ENCODE data around the gene COMMD1.

COMMD1 gene

GRCh38 chr2:62177392-62178049, 272.0 kb downstream of the COMMD1 start:
- Histone ChIP-seq H3K27me3 (ENCODE audit: control insufficient read depth in 1 of 2, insufficient read depth in 1 of 2, low read length in 2 of 2) (no peaks in the 10 kb centered on the region), H2BK5ac (ENCODE audit: low read depth, low read length, poor library complexity, severe bottlenecking) (no peak overlapping the region), H3K23ac (ENCODE audit: low read length in 2 of 2) (no peak overlapping the region), H3K4ac (ENCODE audit: low read depth in 1 of 2, low read length in 2 of 2) (no peak overlapping the region), H3K79me1 (replicated peaks; ENCODE audit: low read length, poor library complexity, severe bottlenecking) (no peaks in the 10 kb centered on the region), H2AK5ac (ENCODE audit: low read length, severe bottlenecking) (no peak overlapping the region), H3K4me3 (ENCODE audit: insufficient read depth in 1 of 2, low read depth in 1 of 2, low read length in 2 of 2) (no peak overlapping the region), H4K8ac (ENCODE audit: low read length) (no peak overlapping the region), H2BK12ac (ENCODE audit: low read length in 2 of 2) (no peak overlapping the region), H2BK15ac (ENCODE audit: low read depth, poor library complexity, severe bottlenecking) (no peak overlapping the region), H3K27ac (ENCODE audit: low read length, poor library complexity, severe bottlenecking) (no peak overlapping the region), H3K4me2 (ENCODE audit: low read length, poor library complexity, severe bottlenecking) (no peak overlapping the region), H3K4me1 (ENCODE audit: control insufficient read depth, insufficient read depth, low read depth, low read length) (no peaks in the 10 kb centered on the region), H3K9me3 (ENCODE audit: control insufficient read depth, low read length) (no peaks in the 10 kb centered on the region), H3K18ac (ENCODE audit: low read depth in 1 of 2, low read length in 2 of 2) (no peak overlapping the region), H3K9ac (ENCODE audit: low read length) (no peak overlapping the region), H3K36me3 (ENCODE audit: control insufficient read depth in 1 of 2, insufficient read depth in 2 of 2, low read depth in 1 of 2, low read length in 2 of 2) (no peaks in the 10 kb centered on the region), H2BK120ac (ENCODE audit: low read depth, low read length) (no peak overlapping the region), H4K91ac (ENCODE audit: low read length) (no peak overlapping the region), H3K14ac (ENCODE audit: low read length in 2 of 2) (no peak overlapping the region), H2AFZ (ENCODE audit: low read depth, low read length) (no peak overlapping the region)
- no peak for DNase-seq
- WGBS: 92% methylated on average over 4 of the region's 4 CpGs

GRCh38 chr2:62178741-62179271, 273.3 kb downstream of the COMMD1 start:
- no peak overlapping the region for H3K23ac ChIP-seq (ENCODE audit: low read length in 2 of 2)
- H3K4me1 ChIP-seq (ENCODE audit: control insufficient read depth, insufficient read depth, low read depth, low read length): no peaks in the 10 kb centered on the region
- H4K8ac ChIP-seq (ENCODE audit: low read length): no peak overlapping the region
- H2BK12ac ChIP-seq (ENCODE audit: low read length in 2 of 2): no peak overlapping the region
- H2BK5ac ChIP-seq (ENCODE audit: low read depth, low read length, poor library complexity, severe bottlenecking): no peak overlapping the region
- no peak overlapping the region for H2AK5ac ChIP-seq (ENCODE audit: low read length, severe bottlenecking)
- no peaks in the 10 kb centered on the region for H3K79me1 ChIP-seq (replicated peaks; ENCODE audit: low read length, poor library complexity, severe bottlenecking)
- no peak overlapping the region for H3K14ac ChIP-seq (ENCODE audit: low read length in 2 of 2)
- H3K4me2 ChIP-seq (ENCODE audit: low read length, poor library complexity, severe bottlenecking): no peak overlapping the region
- H2BK120ac ChIP-seq (ENCODE audit: low read depth, low read length): no peak overlapping the region
- H3K27me3 ChIP-seq (ENCODE audit: control insufficient read depth in 1 of 2, insufficient read depth in 1 of 2, low read length in 2 of 2): no peaks in the 10 kb centered on the region
- H3K9me3 ChIP-seq (ENCODE audit: control insufficient read depth, low read length): no peaks in the 10 kb centered on the region
- no peak overlapping the region for H4K91ac ChIP-seq (ENCODE audit: low read length)
- H2AFZ ChIP-seq (ENCODE audit: low read depth, low read length): no peak overlapping the region
- H3K18ac ChIP-seq (ENCODE audit: low read depth in 1 of 2, low read length in 2 of 2): no peak overlapping the region
- H3K4me3 ChIP-seq (ENCODE audit: insufficient read depth in 1 of 2, low read depth in 1 of 2, low read length in 2 of 2): no peak overlapping the region
- no peak overlapping the region for H3K9ac ChIP-seq (ENCODE audit: low read length)
- H3K36me3 ChIP-seq (ENCODE audit: control insufficient read depth in 1 of 2, insufficient read depth in 2 of 2, low read depth in 1 of 2, low read length in 2 of 2): no peaks in the 10 kb centered on the region
- WGBS: 93% methylated on average over 5 of the region's 5 CpGs
- no peak overlapping the region for H3K4ac ChIP-seq (ENCODE audit: low read depth in 1 of 2, low read length in 2 of 2)
- DNase-seq: no peak
- no peak overlapping the region for H3K27ac ChIP-seq (ENCODE audit: low read length, poor library complexity, severe bottlenecking)
- H2BK15ac ChIP-seq (ENCODE audit: low read depth, poor library complexity, severe bottlenecking): no peak overlapping the region

GRCh38 chr2:62180975-62181374, 275.5 kb downstream of the COMMD1 start:
- H3K27me3 ChIP-seq (ENCODE audit: control insufficient read depth in 1 of 2, insufficient read depth in 1 of 2, low read length in 2 of 2): no peaks in the 10 kb centered on the region
- no peak overlapping the region for H2BK15ac ChIP-seq (ENCODE audit: low read depth, poor library complexity, severe bottlenecking)
- no peak overlapping the region for H3K4me2 ChIP-seq (ENCODE audit: low read length, poor library complexity, severe bottlenecking)
- no peaks in the 10 kb centered on the region for H3K9me3 ChIP-seq (ENCODE audit: control insufficient read depth, low read length)
- H3K79me1 ChIP-seq (replicated peaks; ENCODE audit: low read length, poor library complexity, severe bottlenecking): no peaks in the 10 kb centered on the region
- no peak overlapping the region for H2AK5ac ChIP-seq (ENCODE audit: low read length, severe bottlenecking)
- no peaks in the 10 kb centered on the region for H3K4me1 ChIP-seq (ENCODE audit: control insufficient read depth, insufficient read depth, low read depth, low read length)
- H3K36me3 ChIP-seq (ENCODE audit: control insufficient read depth in 1 of 2, insufficient read depth in 2 of 2, low read depth in 1 of 2, low read length in 2 of 2): no peaks in the 10 kb centered on the region
- no peak overlapping the region for H3K23ac ChIP-seq (ENCODE audit: low read length in 2 of 2)
- no peak overlapping the region for H3K4ac ChIP-seq (ENCODE audit: low read depth in 1 of 2, low read length in 2 of 2)
- no peak overlapping the region for H2BK120ac ChIP-seq (ENCODE audit: low read depth, low read length)
- H3K18ac ChIP-seq (ENCODE audit: low read depth in 1 of 2, low read length in 2 of 2): no peak overlapping the region
- no peak overlapping the region for H2AFZ ChIP-seq (ENCODE audit: low read depth, low read length)
- no peak overlapping the region for H3K4me3 ChIP-seq (ENCODE audit: insufficient read depth in 1 of 2, low read depth in 1 of 2, low read length in 2 of 2)
- no peak for DNase-seq
- no peak overlapping the region for H3K9ac ChIP-seq (ENCODE audit: low read length)
- no peak overlapping the region for H2BK5ac ChIP-seq (ENCODE audit: low read depth, low read length, poor library complexity, severe bottlenecking)
- H3K27ac ChIP-seq (ENCODE audit: low read length, poor library complexity, severe bottlenecking): no peak overlapping the region
- no peak overlapping the region for H2BK12ac ChIP-seq (ENCODE audit: low read length in 2 of 2)
- 56% methylated on average over 1 of the region's 4 CpGs for WGBS
- no peak overlapping the region for H4K91ac ChIP-seq (ENCODE audit: low read length)
- no peak overlapping the region for H4K8ac ChIP-seq (ENCODE audit: low read length)
- no peak overlapping the region for H3K14ac ChIP-seq (ENCODE audit: low read length in 2 of 2)

- Histone ChIP-seq H3K4me2 (ENCODE audit: low read length, poor library complexity, severe bottlenecking) (no peak overlapping the region), H2BK15ac (ENCODE audit: low read depth, poor library complexity, severe bottlenecking) (no peak overlapping the region), H3K4me3 (ENCODE audit: insufficient read depth in 1 of 2, low read depth in 1 of 2, low read length in 2 of 2) (no peak overlapping the region), H4K8ac (ENCODE audit: low read length) (no peak overlapping the region), H3K27me3 (ENCODE audit: control insufficient read depth in 1 of 2, insufficient read depth in 1 of 2, low read length in 2 of 2) (no peaks in the 10 kb centered on the region), H3K4me1 (ENCODE audit: control insufficient read depth, insufficient read depth, low read depth, low read length) (no peaks in the 10 kb centered on the region), H3K9me3 (ENCODE audit: control insufficient read depth, low read length) (no peaks in the 10 kb centered on the region), H2BK5ac (ENCODE audit: low read depth, low read length, poor library complexity, severe bottlenecking) (no peak overlapping the region), H2AK5ac (ENCODE audit: low read length, severe bottlenecking) (no peak overlapping the region), H3K23ac (ENCODE audit: low read length in 2 of 2) (no peak overlapping the region), H3K36me3 (ENCODE audit: control insufficient read depth in 1 of 2, insufficient read depth in 2 of 2, low read depth in 1 of 2, low read length in 2 of 2) (no peaks in the 10 kb centered on the region), H3K27ac (ENCODE audit: low read length, poor library complexity, severe bottlenecking) (no peak overlapping the region), H2BK12ac (ENCODE audit: low read length in 2 of 2) (no peak overlapping the region), H3K9ac (ENCODE audit: low read length) (no peak overlapping the region), H2BK120ac (ENCODE audit: low read depth, low read length) (no peak overlapping the region), H3K14ac (ENCODE audit: low read length in 2 of 2) (no peak overlapping the region), H3K79me1 (replicated peaks; ENCODE audit: low read length, poor library complexity, severe bottlenecking) (no peaks in the 10 kb centered on the region), H4K91ac (ENCODE audit: low read length) (no peak overlapping the region), H3K4ac (ENCODE audit: low read depth in 1 of 2, low read length in 2 of 2) (no peak overlapping the region), H3K18ac (ENCODE audit: low read depth in 1 of 2, low read length in 2 of 2) (no peak overlapping the region), H2AFZ (ENCODE audit: low read depth, low read length) (no peak overlapping the region)
- DNase-seq: no peak
- WGBS: 73% methylated on average over 3 of the region's 3 CpGs
Measured at GRCh38 chr2:62181843-62182242, 276.4 kb downstream of the COMMD1 start.

Measured in mesenchymal stem cell (in vitro differentiated cells and primary cell).